Measurements from ENCODE around the gene FRYL. TPM values are rescaled to one million over a fixed set of nuclear protein-coding genes. Genes with fewer than 3 reads are reported as not detected.

The FRYL gene
- total RNA-seq, 1 experiment from 2014 or later, result 47.7 TPM

DNA sequence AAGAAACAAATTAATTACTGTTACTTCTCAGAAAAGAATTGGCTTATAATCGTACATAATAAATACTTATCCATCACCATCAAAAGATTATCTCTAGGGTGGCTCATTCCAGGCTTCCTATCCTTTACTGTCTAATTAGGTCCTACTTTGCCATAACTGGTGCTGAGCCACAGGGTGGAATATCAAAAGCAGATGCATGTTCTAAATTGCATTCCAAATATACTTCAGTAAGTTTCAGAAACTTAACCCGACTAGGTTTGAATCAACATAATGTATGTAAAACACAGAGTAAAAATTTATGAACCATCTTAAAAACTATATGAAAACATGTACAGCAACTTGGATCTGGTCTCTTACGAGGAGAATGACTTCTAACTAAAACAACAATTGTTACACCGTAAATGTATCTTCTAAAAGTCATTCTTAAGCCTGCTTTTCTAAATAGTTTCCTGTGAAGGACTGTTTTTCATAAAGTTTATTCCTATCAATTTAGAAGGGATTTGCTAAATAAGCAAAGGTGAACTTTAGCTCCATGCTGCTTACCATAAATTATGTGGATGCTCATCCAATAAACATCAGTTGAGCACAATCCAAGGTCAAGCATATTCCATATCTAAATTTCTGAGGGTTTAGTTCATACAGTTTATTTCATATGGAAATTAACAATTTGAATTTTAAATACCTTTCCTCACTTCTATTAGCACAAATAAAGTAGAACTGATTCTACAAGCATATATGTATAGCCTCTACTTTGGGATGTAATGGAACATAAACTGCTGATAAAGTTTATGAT lies 276.6 kb downstream of the FRYL start:
- Histone ChIP-seq H3K27me3 (ENCODE audit: insufficient read depth, low read length) (no peaks in the 10 kb centered on the region), H3K4me1 (ENCODE audit: control insufficient read depth in 1 of 2, insufficient read depth in 2 of 2, low read length in 2 of 2) (no peaks in the 10 kb centered on the region), H3K79me2 (ENCODE audit: insufficient read depth, low read length) (no peaks in the 10 kb centered on the region), H4K20me1 (ENCODE audit: insufficient read depth) (no peaks in the 10 kb centered on the region), H3K4me3 (replicated peaks in 1 of 2; ENCODE audit: low read depth in 1 of 2, low read length in 2 of 2) (no peak overlapping the region), H3K27ac (ENCODE audit: low read depth, low read length) (no peak overlapping the region), H3K36me3 (ENCODE audit: control insufficient read depth in 1 of 2, insufficient read depth in 2 of 2, low read length in 2 of 2) (no peaks in the 10 kb centered on the region; a peak in 1 of 4 replicates), H3K9me2 (ENCODE audit: insufficient read depth) (no peaks in the 10 kb centered on the region), H3K4me2 (ENCODE audit: low read length) (no peak overlapping the region), H3K9me3 (ENCODE audit: control insufficient read depth in 1 of 2, insufficient read depth in 1 of 2, low read depth in 1 of 2, low read length in 2 of 2) (no peaks in the 10 kb centered on the region), H2AFZ (ENCODE audit: low read depth, low read length, poor library complexity, severe bottlenecking) (no peak overlapping the region), H3K9ac (ENCODE audit: low read length) (no peak overlapping the region)
- ATAC-seq (no peak), DNase-seq (ENCODE audit: low read depth, low spot score) (no peak)
- POLR2A ChIA-PET, result no interaction called here
- RAD21 ChIA-PET (ENCODE audit: low non-redundant PET in 1 of 2, low total read pairs in 2 of 2, uncharacterized antibody in 2 of 2, unreplicated experiment in 2 of 2), result no interaction called here
- no peak for TF ChIP-seq EGR1 (IDR thresholded peaks at IDR 0.05; ENCODE audit: low read depth)
- TF ChIP-seq CEBPB (IDR thresholded peaks at IDR 0.05; ENCODE audit: low read depth), result no peak
- no peak for TF ChIP-seq RAD21 (IDR thresholded peaks at IDR 0.05; ENCODE audit: low read depth)
- TF ChIP-seq CBX3 (IDR thresholded peaks at IDR 0.05; ENCODE audit: low read depth), result no peak
- no peak for TF ChIP-seq POLR2A (IDR thresholded peaks at IDR 0.05; ENCODE audit: borderline replicate concordance, extremely low read depth, insufficient read depth, insufficient read length)
- no peak for TF ChIP-seq SRF (IDR thresholded peaks at IDR 0.05; ENCODE audit: low read depth)
- no peak for TF ChIP-seq YY1 (IDR thresholded peaks at IDR 0.05; ENCODE audit: extremely low read depth, insufficient replicate concordance, low read depth, low read length)
- TF ChIP-seq, protein P1, sequence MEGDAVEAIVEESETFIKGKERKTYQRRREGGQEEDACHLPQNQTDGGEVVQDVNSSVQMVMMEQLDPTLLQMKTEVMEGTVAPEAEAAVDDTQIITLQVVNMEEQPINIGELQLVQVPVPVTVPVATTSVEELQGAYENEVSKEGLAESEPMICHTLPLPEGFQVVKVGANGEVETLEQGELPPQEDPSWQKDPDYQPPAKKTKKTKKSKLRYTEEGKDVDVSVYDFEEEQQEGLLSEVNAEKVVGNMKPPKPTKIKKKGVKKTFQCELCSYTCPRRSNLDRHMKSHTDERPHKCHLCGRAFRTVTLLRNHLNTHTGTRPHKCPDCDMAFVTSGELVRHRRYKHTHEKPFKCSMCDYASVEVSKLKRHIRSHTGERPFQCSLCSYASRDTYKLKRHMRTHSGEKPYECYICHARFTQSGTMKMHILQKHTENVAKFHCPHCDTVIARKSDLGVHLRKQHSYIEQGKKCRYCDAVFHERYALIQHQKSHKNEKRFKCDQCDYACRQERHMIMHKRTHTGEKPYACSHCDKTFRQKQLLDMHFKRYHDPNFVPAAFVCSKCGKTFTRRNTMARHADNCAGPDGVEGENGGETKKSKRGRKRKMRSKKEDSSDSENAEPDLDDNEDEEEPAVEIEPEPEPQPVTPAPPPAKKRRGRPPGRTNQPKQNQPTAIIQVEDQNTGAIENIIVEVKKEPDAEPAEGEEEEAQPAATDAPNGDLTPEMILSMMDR (IDR thresholded peaks at IDR 0.05 in 2 of 3, conservative IDR thresholded peaks at IDR 0.05 in 1 of 3; ENCODE audit: borderline replicate concordance in 1 of 3, insufficient read depth in 1 of 3, low read depth in 2 of 3, low read length in 2 of 3), result no peak
- no peak for TF ChIP-seq FOSL1 (IDR thresholded peaks at IDR 0.05; ENCODE audit: low read depth)
- TF ChIP-seq ZNF274 (IDR thresholded peaks at IDR 0.05; ENCODE audit: low read depth, low read length), result no peak
- no peak for TF ChIP-seq ZFX (IDR thresholded peaks at IDR 0.05)
- TF ChIP-seq POLR2AphosphoS5 (IDR thresholded peaks at IDR 0.05; ENCODE audit: low read depth, low read length), result no peak
- TF ChIP-seq, protein P2, sequence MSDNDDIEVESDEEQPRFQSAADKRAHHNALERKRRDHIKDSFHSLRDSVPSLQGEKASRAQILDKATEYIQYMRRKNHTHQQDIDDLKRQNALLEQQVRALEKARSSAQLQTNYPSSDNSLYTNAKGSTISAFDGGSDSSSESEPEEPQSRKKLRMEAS (IDR thresholded peaks at IDR 0.05), result no peak
- no TSS peak for BruUV-seq (replicated peaks)
- CTCF ChIA-PET, result no interaction called here
- intact Hi-C loops (cut with micrococcal nuclease), result no loop called here

All from HCT116 (cell line).